Hippocampal formation (tissue), 2 donors: ENCODE data around the gene MAGOH.
"Not testable (repeated sequence)": the region's sequence is repeated elsewhere in the genome, so short reads cannot be mapped to it uniquely, and the experiment has no call there.

Experiments used
- DNase-seq, 2 donors: peaks; one replicate each; lab custom pipeline; 2025; lab: John Stamatoyannopoulos, UW

MAGOH gene

GRCh38 chr1:53238197-53239155 lies at the start of gene MAGOH:
Gene MAGOH, minus strand, starts transcription at chr1:53238518. Its CDS starts 70 bp downstream, at chr1:53238448.
- peak; percentile 88 to 91 for DNase-seq

GRCh38 chr1:53286955-53287354 lies 48.6 kb upstream of the MAGOH start:
- no peak for DNase-seq

GRCh38 chr1:53285969-53286760 lies 47.8 kb upstream of the MAGOH start:
- DNase-seq = no peak

- DNase-seq = no peak
Measured at GRCh38 chr1:53285546-53285945, 47.2 kb upstream of the MAGOH start.

GRCh38 chr1:53284224-53285020 lies 46.1 kb upstream of the MAGOH start:
- no peak for DNase-seq

GRCh38 chr1:53283156-53283555 lies 44.8 kb upstream of the MAGOH start:
- not testable (repeated sequence) for DNase-seq

- no peak for DNase-seq
Measured at GRCh38 chr1:53281133-53281532, 42.8 kb upstream of the MAGOH start.

GRCh38 chr1:53280496-53280895 lies 42.2 kb upstream of the MAGOH start:
- no peak for DNase-seq

- no peak for DNase-seq
Measured at GRCh38 chr1:53279296-53280200, 41.2 kb upstream of the MAGOH start.

GRCh38 chr1:53278298-53278725 lies 40.0 kb upstream of the MAGOH start:
- peak; percentile 7 to 14 for DNase-seq

- no peak for DNase-seq
Measured at GRCh38 chr1:53277326-53277725, 39.0 kb upstream of the MAGOH start.

GRCh38 chr1:53276902-53277281 lies 38.6 kb upstream of the MAGOH start:
- DNase-seq = no peak

GRCh38 chr1:53276153-53276901 lies 38.0 kb upstream of the MAGOH start:
- DNase-seq = no peak

GRCh38 chr1:53275566-53275965 lies 37.2 kb upstream of the MAGOH start:
- no peak for DNase-seq

GRCh38 chr1:53274541-53275185 lies 36.3 kb upstream of the MAGOH start:
- DNase-seq = no peak

- no peak for DNase-seq
Measured at GRCh38 chr1:53274026-53274425, 35.7 kb upstream of the MAGOH start.

- no peak for DNase-seq
Measured at GRCh38 chr1:53273526-53273925, 35.2 kb upstream of the MAGOH start.

GRCh38 chr1:53272349-53272748 lies 34.0 kb upstream of the MAGOH start:
- no peak for DNase-seq

GRCh38 chr1:53271446-53272090 lies 33.2 kb upstream of the MAGOH start:
- no peak for DNase-seq
